Measurements from ENCODE around the gene NME1. TPM values are rescaled to one million over a fixed set of nuclear protein-coding genes. Genes with fewer than 3 reads are reported as not detected.
A peak's percentile ranks its signal among the peaks of the same experiment; 100 is the strongest.

Gene NME1
- total and polyA plus RNA-seq, 9 of the 15 experiments (the other 6 are each of a cell fraction or from before 2014, with no cell fraction given) = 449 to 1,588 (median 604) TPM

GRCh38 chr17:51120357-51120738 is 33.0 kb upstream of the NME1 start (continued):
- TF ChIP-seq ZC3H4 (CRISPR knock-in tag; IDR thresholded peaks at IDR 0.05; ENCODE audit: borderline replicate concordance) = peak; percentile 95; the same call in 1 of the 2 replicates
- no peak for TF ChIP-seq ILF3 (IDR thresholded peaks at IDR 0.05; ENCODE audit: borderline replicate concordance)
- TF ChIP-seq ZFP1 (CRISPR knock-in tag; IDR thresholded peaks at IDR 0.05) = no peak
- TF ChIP-seq NFE2 (IDR thresholded peaks at IDR 0.05; ENCODE audit: low read depth) = no peak
- TF ChIP-seq HBP1 (CRISPR knock-in tag; IDR thresholded peaks at IDR 0.05) = no peak
- peak; percentile 10 for TF ChIP-seq TAF1 (IDR thresholded peaks at IDR 0.05; ENCODE audit: control insufficient read depth, extremely low read depth, insufficient read depth, low read length, severe bottlenecking)
- TF ChIP-seq POLR2G (IDR thresholded peaks at IDR 0.05; ENCODE audit: low read depth, low read length) = peak; percentile 81
- no peak for TF ChIP-seq SNRNP70 (optimal IDR thresholded peaks at IDR 0.05; ENCODE audit: low read depth, low read length)
- TF ChIP-seq E2F6 (IDR thresholded peaks at IDR 0.05; ENCODE audit: borderline replicate concordance in 1 of 2, extremely low read depth in 1 of 2, insufficient read depth in 1 of 2, insufficient read length in 1 of 2, low read depth in 1 of 2, low read length in 1 of 2, poor library complexity in 1 of 2, severe bottlenecking in 1 of 2) = peak in 1 of 2 experiments; percentile 43
- TF ChIP-seq MYNN (IDR thresholded peaks at IDR 0.05) = no peak
- no peak for TF ChIP-seq MYNN (CRISPR knock-in tag; IDR thresholded peaks at IDR 0.05)
- TF ChIP-seq ZNF318 (IDR thresholded peaks at IDR 0.05; ENCODE audit: borderline replicate concordance in 1 of 2, low read depth in 1 of 2) = no peak
- 0 out of 2 replicates have a peak, but pooled peaks have one; percentile 58 for TF ChIP-seq ZNF511 (CRISPR knock-in tag; IDR thresholded peaks at IDR 0.05)
- TF ChIP-seq ZNF324 (CRISPR knock-in tag; IDR thresholded peaks at IDR 0.05) = no peak
- no peak for TF ChIP-seq GATAD2B (IDR thresholded peaks at IDR 0.05; ENCODE audit: borderline replicate concordance)
- TF ChIP-seq MECOM (CRISPR knock-in tag; IDR thresholded peaks at IDR 0.05) = no peak
- TF ChIP-seq ZNF347 (CRISPR knock-in tag; IDR thresholded peaks at IDR 0.05; ENCODE audit: low read depth) = no peak
- TF ChIP-seq PURB (CRISPR knock-in tag; IDR thresholded peaks at IDR 0.05; ENCODE audit: low read depth) = no peak

All from K562 (cell line).